ENCODE results near the gene BPIFB3. TPM values are rescaled to one million over a fixed set of nuclear protein-coding genes. Genes with fewer than 3 reads are reported as not detected.

The BPIFB3 gene
- polyA plus RNA-seq, 1 donor (not counting 4 experiments of a cell fraction or from before 2014, with no cell fraction given): not detected

DNA sequence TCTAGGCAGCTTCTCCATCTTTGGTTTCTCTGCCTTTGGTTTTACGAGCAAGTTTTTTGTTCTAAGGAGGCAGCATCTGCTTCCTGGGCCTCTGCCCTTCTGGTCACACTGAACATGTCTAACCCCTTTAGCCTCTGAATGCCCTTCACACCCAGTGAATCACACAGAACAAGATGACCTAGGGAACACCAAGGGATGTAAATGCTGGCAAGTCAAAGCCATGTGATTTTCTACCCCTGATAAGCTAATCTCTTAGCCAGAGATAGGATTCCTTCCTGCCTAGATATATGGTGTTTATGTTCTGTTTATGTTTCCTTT lies 29.5 kb upstream of the BPIFB3 start:
- FAIRE-seq (no peak), DNase-seq (ENCODE audit: low read depth, low spot score) (no peak)
- H4K20me1 ChIP-seq (ENCODE audit: control insufficient read depth, extremely low read depth, insufficient read depth, low read length): no peaks in the 10 kb centered on the region
- H3K79me2 ChIP-seq (ENCODE audit: control insufficient read depth, insufficient read depth, low read length): no peaks in the 10 kb centered on the region
- H3K4me3 ChIP-seq (ENCODE audit: control insufficient read depth in 2 of 3, extremely low read depth in 1 of 3, insufficient read depth in 2 of 3, low read depth in 1 of 3, low read length in 3 of 3): no peak overlapping the region
- TF ChIP-seq, protein P1, sequence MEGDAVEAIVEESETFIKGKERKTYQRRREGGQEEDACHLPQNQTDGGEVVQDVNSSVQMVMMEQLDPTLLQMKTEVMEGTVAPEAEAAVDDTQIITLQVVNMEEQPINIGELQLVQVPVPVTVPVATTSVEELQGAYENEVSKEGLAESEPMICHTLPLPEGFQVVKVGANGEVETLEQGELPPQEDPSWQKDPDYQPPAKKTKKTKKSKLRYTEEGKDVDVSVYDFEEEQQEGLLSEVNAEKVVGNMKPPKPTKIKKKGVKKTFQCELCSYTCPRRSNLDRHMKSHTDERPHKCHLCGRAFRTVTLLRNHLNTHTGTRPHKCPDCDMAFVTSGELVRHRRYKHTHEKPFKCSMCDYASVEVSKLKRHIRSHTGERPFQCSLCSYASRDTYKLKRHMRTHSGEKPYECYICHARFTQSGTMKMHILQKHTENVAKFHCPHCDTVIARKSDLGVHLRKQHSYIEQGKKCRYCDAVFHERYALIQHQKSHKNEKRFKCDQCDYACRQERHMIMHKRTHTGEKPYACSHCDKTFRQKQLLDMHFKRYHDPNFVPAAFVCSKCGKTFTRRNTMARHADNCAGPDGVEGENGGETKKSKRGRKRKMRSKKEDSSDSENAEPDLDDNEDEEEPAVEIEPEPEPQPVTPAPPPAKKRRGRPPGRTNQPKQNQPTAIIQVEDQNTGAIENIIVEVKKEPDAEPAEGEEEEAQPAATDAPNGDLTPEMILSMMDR (optimal IDR thresholded peaks at IDR 0.05 in 1 of 3, IDR thresholded peaks at IDR 0.05 in 1 of 3, conservative IDR thresholded peaks at IDR 0.05 in 1 of 3; ENCODE audit: extremely low read depth in 1 of 3, insufficient read depth in 2 of 3, low read length in 3 of 3): no peak
- TF ChIP-seq EZH2 (IDR thresholded peaks at IDR 0.05; ENCODE audit: low read length): no peak
- H3K4me2 ChIP-seq (ENCODE audit: control insufficient read depth, extremely low read depth, insufficient read depth, low read depth, low read length): no peak overlapping the region
- dilution Hi-C loops (cut with MboI; ENCODE audit: extremely low pct_ligation_motif_present, low sequenced_read_pairs): no loop called here
- no peaks in the 10 kb centered on the region for H3K4me1 ChIP-seq (ENCODE audit: control insufficient read depth, extremely low read depth, insufficient read depth, low read length)
- H3K27ac ChIP-seq (ENCODE audit: control insufficient read depth, insufficient read depth, low read length): no peak overlapping the region
- no peaks in the 10 kb centered on the region for H3K9me3 ChIP-seq (ENCODE audit: control insufficient read depth, low read depth, low read length)
- H3K9ac ChIP-seq (ENCODE audit: control insufficient read depth, extremely low read depth, insufficient read depth, low read length): no peak overlapping the region
- no peaks in the 10 kb centered on the region for H3K36me3 ChIP-seq (ENCODE audit: control insufficient read depth in 2 of 2, extremely low read depth in 1 of 2, insufficient read depth in 2 of 2, low read length in 2 of 2)
- H2AFZ ChIP-seq (ENCODE audit: control insufficient read depth, low read length): no peak overlapping the region
- H3K27me3 ChIP-seq (ENCODE audit: control insufficient read depth, extremely low read depth, insufficient read depth, low read length): no peaks in the 10 kb centered on the region
- H3K9me1 ChIP-seq (ENCODE audit: control insufficient read depth, extremely low read depth, insufficient read depth, low read length): no peaks in the 10 kb centered on the region

DNA sequence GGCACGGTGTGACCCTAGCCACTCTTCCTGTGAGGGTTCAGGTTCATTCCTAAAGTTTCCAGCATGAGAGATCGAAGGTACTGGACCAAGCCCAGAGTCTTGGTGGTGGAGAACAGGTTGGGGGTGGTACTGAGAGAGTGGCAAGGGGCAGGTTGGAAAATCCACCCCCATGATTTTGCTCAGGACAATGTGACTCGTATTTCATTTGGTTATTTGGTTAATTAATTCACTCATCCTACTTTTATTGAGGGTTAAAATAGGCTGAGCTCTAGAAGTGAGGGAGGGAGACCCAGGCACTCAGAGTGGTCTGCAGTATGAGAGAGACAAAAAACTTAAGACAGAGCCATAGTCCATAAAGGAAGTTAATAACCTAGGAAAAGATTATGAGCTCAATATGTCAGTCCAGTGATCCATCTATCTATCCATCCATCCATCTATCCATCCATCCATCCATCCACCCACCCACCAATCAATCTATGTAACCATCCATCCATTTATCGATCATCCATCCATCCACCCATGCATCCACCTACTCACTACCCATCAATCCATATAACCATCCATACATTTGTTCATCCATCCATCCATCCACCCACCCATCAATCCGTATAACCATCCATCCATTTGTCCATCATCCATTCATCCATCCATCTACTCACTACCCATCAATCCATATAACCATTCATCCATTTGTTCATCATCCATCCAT lies 28.9 kb upstream of the BPIFB3 start:
- H3K79me2 ChIP-seq (ENCODE audit: control insufficient read depth, insufficient read depth, low read length): no peaks in the 10 kb centered on the region
- H3K4me1 ChIP-seq (ENCODE audit: control insufficient read depth, extremely low read depth, insufficient read depth, low read length): no peaks in the 10 kb centered on the region
- no peaks in the 10 kb centered on the region for H3K36me3 ChIP-seq (ENCODE audit: control insufficient read depth in 2 of 2, extremely low read depth in 1 of 2, insufficient read depth in 2 of 2, low read length in 2 of 2)
- FAIRE-seq: no peak
- no peak overlapping the region for H3K9ac ChIP-seq (ENCODE audit: control insufficient read depth, extremely low read depth, insufficient read depth, low read length)
- H3K4me2 ChIP-seq (ENCODE audit: control insufficient read depth, extremely low read depth, insufficient read depth, low read depth, low read length): no peak overlapping the region
- dilution Hi-C loops (cut with MboI; ENCODE audit: extremely low pct_ligation_motif_present, low sequenced_read_pairs): no loop called here
- TF ChIP-seq, protein P1 (optimal IDR thresholded peaks at IDR 0.05 in 1 of 3, IDR thresholded peaks at IDR 0.05 in 1 of 3, conservative IDR thresholded peaks at IDR 0.05 in 1 of 3; ENCODE audit: extremely low read depth in 1 of 3, insufficient read depth in 2 of 3, low read length in 3 of 3): no peak
- no peak for TF ChIP-seq EZH2 (IDR thresholded peaks at IDR 0.05; ENCODE audit: low read length)
- no peak overlapping the region for H3K27ac ChIP-seq (ENCODE audit: control insufficient read depth, insufficient read depth, low read length)
- no peaks in the 10 kb centered on the region for H3K27me3 ChIP-seq (ENCODE audit: control insufficient read depth, extremely low read depth, insufficient read depth, low read length)
- H3K9me1 ChIP-seq (ENCODE audit: control insufficient read depth, extremely low read depth, insufficient read depth, low read length): no peaks in the 10 kb centered on the region
- no peak overlapping the region for H3K4me3 ChIP-seq (ENCODE audit: control insufficient read depth in 2 of 3, extremely low read depth in 1 of 3, insufficient read depth in 2 of 3, low read depth in 1 of 3, low read length in 3 of 3)
- H3K9me3 ChIP-seq (ENCODE audit: control insufficient read depth, low read depth, low read length): no peaks in the 10 kb centered on the region
- no peaks in the 10 kb centered on the region for H4K20me1 ChIP-seq (ENCODE audit: control insufficient read depth, extremely low read depth, insufficient read depth, low read length)
- no peak for DNase-seq (ENCODE audit: low read depth, low spot score)
- no peak overlapping the region for H2AFZ ChIP-seq (ENCODE audit: control insufficient read depth, low read length)
